Pancreas (tissue), 10 donors: ENCODE results near the gene DCBLD1. TPM values are rescaled to one million over a fixed set of nuclear protein-coding genes. Genes with fewer than 3 reads are reported as not detected.
"Not testable (repeated sequence)": the region's sequence is repeated elsewhere in the genome, so short reads cannot be mapped to it uniquely, and the experiment has no call there.

ENCODE experiments used
- ATAC-seq, 4 donors: fragments of 200-7000 bp; cut with Tn5 transposase; one replicate each; pipeline versions ENCODE4 v1.8.0 to v1.9.1; 2020; ENCODE audit warnings: mild to moderate bottlenecking in 4 of 4, moderate library complexity in 4 of 4
- DNase-seq, 6 donors: peaks; one replicate each; pipeline ENCODE4 v3.0.0-alpha.2; 2020
- FAIRE-seq: peaks from 2 replicates; lab custom pipeline; 2012; peaks lifted over from hg19 to GRCh38; lab: Jason Lieb, UNC
- H3K27ac ChIP-seq, 4 donors: fragments of 200-600 bp; sonication (generic); 1 replicate in 3 of 4; 2 replicates in 1 of 4; pipeline versions ENCODE4 v1.5.0 to v1.8.0; 2020
- H3K27me3 ChIP-seq, 4 donors: fragments of 200-600 bp; one replicate each; pipeline ENCODE4 v1.8.0; 2021
- H3K36me3 ChIP-seq, 3 donors: fragments of 200-600 bp; sonication (generic) in 1 of 3; one replicate each; pipeline versions ENCODE4 v1.5.0 to v1.8.0; 2020 to 2021
- H3K4me1 ChIP-seq, 3 donors: fragments of 200-600 bp; one replicate each; pipeline ENCODE4 v1.8.0; 2021
- H3K4me3 ChIP-seq, 4 donors: fragments of 200-600 bp; sonication (generic) in 2 of 4; one replicate each; pipeline versions ENCODE4 v1.5.0 to v1.8.0; 2020 to 2021
- H3K9me3 ChIP-seq, 4 donors: fragments of 200-600 bp; one replicate each; pipeline ENCODE4 v1.8.0; 2021
- CTCF ChIP-seq, 4 donors: fragments of 200-600 bp; sonication (generic) in 3 of 4; IDR thresholded peaks; one replicate each; pipeline versions ENCODE4 v1.5.0 to v1.8.0; 2021; ENCODE audit warnings: antibody characterized with exemption in 4 of 4
- WGBS, 2 donors: extraction: QIAGEN DNeasy Blood & Tissue Kit; methylation state at CpG; one replicate each; pipeline ENCODE4 v1.1.7; 2013; 5-methylcytosine and 5-hydroxymethylcytosine counted together
- intact Hi-C, 3 donors: fragments of 100-400 bp; cut with DNase I; formaldehyde crosslinking; loops; one replicate each; pipeline versions ENCODE4 v1.11.1 to v1.14.2; 2022
- polyA plus RNA-seq, 2 donors: library from polyadenylated mRNA; stranded (reverse); fragments of 200-250 nt; gene quantifications; one replicate each; pipeline ENCODE4 v1.2.3, GENCODE V29; 2013
- total RNA-seq, 6 donors: library from RNA; stranded (reverse); fragmentation: NEBNext Ultra II Directional in 4 of 6; extraction: Animal tissue kit (Norgen Biotek cat#: 25700) in 4 of 6; gene quantifications; one replicate each; pipeline versions ENCODE4 v1.2.1 to v1.2.4, GENCODE V29; 2021 to 2023
- donor health status: healthy with polysubstance abuse.
- donor health status: DM: no; HTN: no; CAD: no; lungs with moderate emphysema.
- donor health status: DM: no; HTN: no; CAD: no.
- donor health status: control.
- donor health status: control.
- donor health status: Bipolar disorder and iron deficiency.
- donor health status: DM: yes; HTN: yes; CAD: no.
- donor health status: DM: no; HTN: no; CAD: no.
- donor health status: DM: no; HTN: no; CAD: no.
- donor health status: DM: yes; HTN: yes; CAD: no.

Gene DCBLD1
- total and polyA plus RNA-seq, 8 donors = 4.8 to 12.8 (median 6.4) TPM

GRCh38 chr6:117512987-117513573, 30.6 kb downstream of the DCBLD1 start:
- no peak overlapping the region for H3K4me3 ChIP-seq
- peaks cover 0 to 10% (median 0%) of the 10 kb centered on the region in 3 donors for H3K4me1 ChIP-seq
- no peaks in the 10 kb centered on the region for H3K9me3 ChIP-seq
- no peaks in the 10 kb centered on the region for H3K36me3 ChIP-seq
- no peaks in the 10 kb centered on the region for H3K27me3 ChIP-seq
- H3K27ac ChIP-seq = no peak overlapping the region
- ATAC-seq (no peak), DNase-seq (no peak), FAIRE-seq (no peak)
- intact Hi-C loops = no loop called here
- TF ChIP-seq CTCF (IDR thresholded peaks at IDR 0.05) = no peak
- 45 to 74% methylated on average over 2 of the region's 2 CpGs for WGBS, 2 donors

- Histone ChIP-seq H3K4me3 (no peak overlapping the region), H3K36me3 (no peaks in the 10 kb centered on the region), H3K4me1 (peaks cover 0 to 10% (median 0%) of the 10 kb centered on the region in 3 donors), H3K9me3 (no peaks in the 10 kb centered on the region), H3K27ac (no peak overlapping the region), H3K27me3 (no peaks in the 10 kb centered on the region)
- FAIRE-seq = no peak
- ATAC-seq = peak in 2 of 4 donors; percentile 48 to 50
- no peak for TF ChIP-seq CTCF (IDR thresholded peaks at IDR 0.05)
- no peak for DNase-seq
- intact Hi-C loops = no loop called here
- WGBS, 2 donors = 64 to 67% methylated on average over 7 of the region's 7 CpGs
These were observed 31.4 kb downstream of the DCBLD1 start for GRCh38 chr6:117513778-117514365.

GRCh38 chr6:117514655-117515054, 32.2 kb downstream of the DCBLD1 start:
- Histone ChIP-seq H3K27ac (no peak overlapping the region), H3K4me1 (peaks cover 0 to 10% (median 0%) of the 10 kb centered on the region in 3 donors), H3K27me3 (no peaks in the 10 kb centered on the region), H3K9me3 (no peaks in the 10 kb centered on the region), H3K36me3 (no peaks in the 10 kb centered on the region), H3K4me3 (no peak overlapping the region)
- no peak for ATAC-seq
- intact Hi-C loops = no loop called here
- no peak for FAIRE-seq
- DNase-seq = no peak
- WGBS, 2 donors = 93 to 100% methylated on average over 1 of the region's 1 CpG
- no peak for TF ChIP-seq CTCF (IDR thresholded peaks at IDR 0.05)

- DNase-seq (no peak), ATAC-seq (peak in 1 of 4 donors; percentile 73), FAIRE-seq (no peak)
- no peak for TF ChIP-seq CTCF (IDR thresholded peaks at IDR 0.05)
- Histone ChIP-seq H3K27me3 (no peaks in the 10 kb centered on the region), H3K4me3 (no peak overlapping the region), H3K4me1 (peaks cover 0 to 10% (median 0%) of the 10 kb centered on the region in 3 donors), H3K9me3 (no peaks in the 10 kb centered on the region), H3K27ac (no peak overlapping the region), H3K36me3 (no peaks in the 10 kb centered on the region)
- intact Hi-C loops = no loop called here
These were observed 32.9 kb downstream of the DCBLD1 start for GRCh38 chr6:117515326-117515725.

- 86 to 93% methylated on average over 5 of the region's 5 CpGs for WGBS, 2 donors
These were observed 35.5 kb downstream of the DCBLD1 start for GRCh38 chr6:117517995-117518394.

More at GRCh38 chr6:117517995-117518394, 35.5 kb downstream of the DCBLD1 start:
- H3K4me1 ChIP-seq, ATAC-seq, H3K4me3 ChIP-seq, intact Hi-C loops, DNase-seq, H3K27ac ChIP-seq, H3K36me3 ChIP-seq, H3K9me3 ChIP-seq, H3K27me3 ChIP-seq, FAIRE-seq: not testable (repeated sequence)
